Fibroblast of lung (primary cell): ENCODE data around the gene BCL11A.

Experiments used
- CTCF ChIP-seq, 2 donors: IDR thresholded peaks in 1 of 2; conservative IDR thresholded peaks in 1 of 2; 1 replicate in 1 of 2; 2 replicates in 1 of 2; pipeline ENCODE4 v1.5.1; 2011 to 2012; ENCODE audit warnings: low read length in 2 of 2, control low read depth in 1 of 2, inconsistent platforms in 1 of 2, low read depth in 1 of 2, mild to moderate bottlenecking in 1 of 2
- EZH2 ChIP-seq: IDR thresholded peaks from 2 replicates; pipeline ENCODE4 v1.5.1; 2012; ENCODE audit warnings: low read length, control low read depth, mild to moderate bottlenecking; ENCODE audit errors: missing control alignments

GRCh38 chr2:60583604-60584003, 30.1 kb upstream of the BCL11A start:
- no peak for TF ChIP-seq EZH2
- no peak for TF ChIP-seq CTCF (conservative IDR thresholded peaks at IDR 0.05 in 1 of 2, IDR thresholded peaks at IDR 0.05 in 1 of 2; ENCODE audit: low read depth in 1 of 2, low read length in 2 of 2)
